Nephron progenitor cell (in vitro differentiated cells): ENCODE measurements around the gene PLEKHH2.
A peak's percentile ranks its signal among the peaks of the same experiment; 100 is the strongest.

Source experiments
- DNase-seq: peaks from one replicate; pipeline ENCODE4 v3.0.0; 2021
- H3K27ac Mint-ChIP-seq: 2 replicates; pipeline ENCODE4 v1.8.0; 2021; ENCODE audit warnings: mild to moderate bottlenecking, moderate library complexity, mixed read lengths
- H3K27me3 Mint-ChIP-seq: 2 replicates; pipeline ENCODE4 v1.8.0; 2021; ENCODE audit warnings: mild to moderate bottlenecking, low read depth, mixed read lengths; ENCODE audit not compliant: poor library complexity
- H3K36me3 Mint-ChIP-seq: 2 replicates; pipeline ENCODE4 v1.8.0; 2021; ENCODE audit warnings: low read depth, mixed read lengths
- H3K4me1 Mint-ChIP-seq: 2 replicates; pipeline ENCODE4 v1.8.0; 2021; ENCODE audit warnings: mixed read lengths
- H3K4me3 Mint-ChIP-seq: 2 replicates; pipeline ENCODE4 v1.8.0; 2021; ENCODE audit warnings: mild to moderate bottlenecking, moderate library complexity, mixed read lengths
- H3K9me3 Mint-ChIP-seq: 2 replicates; pipeline ENCODE4 v1.8.0; 2021; ENCODE audit warnings: mild to moderate bottlenecking, moderate library complexity, mixed read lengths
- CTCF ChIP-seq: fragments of 200-600 bp; sonication (generic); IDR thresholded peaks from 2 replicates; pipeline ENCODE4 v1.5.0; 2021; ENCODE audit warnings: antibody characterized with exemption

The PLEKHH2 gene

GRCh38 chr2:43604674-43605073, 32.4 kb upstream of the PLEKHH2 start:
- Mint-ChIP-seq H3K36me3 (no peaks in the 10 kb centered on the region), H3K9me3 (no peaks in the 10 kb centered on the region), H3K27me3 (peaks cover 14% of the 10 kb centered on the region), H3K4me1 (peaks cover 34% of the 10 kb centered on the region), H3K4me3 (no peak overlapping the region), H3K27ac (no peak overlapping the region)
- TF ChIP-seq CTCF = no peak
- no peak for DNase-seq

- no peaks in the 10 kb centered on the region for H3K9me3 Mint-ChIP-seq
- H3K27me3 Mint-ChIP-seq = peaks cover 11% of the 10 kb centered on the region
- no peaks in the 10 kb centered on the region for H3K36me3 Mint-ChIP-seq
- peak; percentile 46 for TF ChIP-seq CTCF
- DNase-seq = peak; percentile 16
- no peak overlapping the region for H3K27ac Mint-ChIP-seq
- H3K4me1 Mint-ChIP-seq = peaks cover 37% of the 10 kb centered on the region
- H3K4me3 Mint-ChIP-seq = no peak overlapping the region
Observed at GRCh38 chr2:43605079-43605655, 31.9 kb upstream of the PLEKHH2 start.

- DNase-seq = no peak
- peaks cover 6% of the 10 kb centered on the region for H3K27me3 Mint-ChIP-seq
- no peak overlapping the region for H3K4me3 Mint-ChIP-seq
- no peaks in the 10 kb centered on the region for H3K36me3 Mint-ChIP-seq
- no peak overlapping the region for H3K27ac Mint-ChIP-seq
- H3K9me3 Mint-ChIP-seq = no peaks in the 10 kb centered on the region
- no peak for TF ChIP-seq CTCF
- peaks cover 39% of the 10 kb centered on the region for H3K4me1 Mint-ChIP-seq
Observed at GRCh38 chr2:43605851-43606250, 31.2 kb upstream of the PLEKHH2 start.

- no peak overlapping the region for H3K4me3 Mint-ChIP-seq
- H3K4me1 Mint-ChIP-seq = peaks cover 61% of the 10 kb centered on the region
- no peak overlapping the region for H3K27ac Mint-ChIP-seq
- peak; percentile 49 for DNase-seq
- H3K9me3 Mint-ChIP-seq = no peaks in the 10 kb centered on the region
- peak; percentile 65 for TF ChIP-seq CTCF
- peaks cover 4% of the 10 kb centered on the region for H3K27me3 Mint-ChIP-seq
- H3K36me3 Mint-ChIP-seq = no peaks in the 10 kb centered on the region
Observed at GRCh38 chr2:43609290-43609918, 27.7 kb upstream of the PLEKHH2 start.

- peaks cover 59% of the 10 kb centered on the region for H3K4me1 Mint-ChIP-seq
- TF ChIP-seq CTCF = no peak
- no peak overlapping the region for H3K4me3 Mint-ChIP-seq
- no peaks in the 10 kb centered on the region for H3K36me3 Mint-ChIP-seq
- no peak for DNase-seq
- no peaks in the 10 kb centered on the region for H3K9me3 Mint-ChIP-seq
- H3K27ac Mint-ChIP-seq = no peak overlapping the region
- peaks cover 4% of the 10 kb centered on the region for H3K27me3 Mint-ChIP-seq
Observed at GRCh38 chr2:43610361-43610760, 26.7 kb upstream of the PLEKHH2 start.
